HG03097 (cell line): Measurements from ENCODE around the gene CDYL.

Experiments
- ATAC-seq: cut with Tn5 transposase; IDR thresholded peaks from one replicate; pipeline ENCODE4 v1.9.1; 2021; ENCODE audit not compliant: unreplicated experiment, low FRiP score

Gene CDYL

DNA sequence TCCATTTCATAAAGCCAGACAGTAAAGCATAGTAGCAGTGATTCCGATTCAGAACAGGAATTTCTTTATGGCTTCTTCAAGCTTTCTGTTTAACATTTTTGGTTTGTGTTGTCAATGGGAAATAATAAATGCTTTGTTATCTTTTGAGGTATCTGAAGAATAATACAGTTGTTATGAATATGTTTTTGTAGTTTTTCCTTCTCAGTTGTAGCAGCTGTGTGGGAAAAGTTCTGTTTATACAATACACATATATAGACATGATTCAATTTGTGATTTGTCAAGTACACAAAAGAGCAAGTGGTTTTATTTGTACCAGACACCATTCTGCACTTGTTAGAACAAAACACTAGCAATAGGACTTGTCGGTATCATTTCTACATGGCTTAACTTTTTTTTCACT lies 96.6 kb downstream of the CDYL start:
- no peak for ATAC-seq

DNA sequence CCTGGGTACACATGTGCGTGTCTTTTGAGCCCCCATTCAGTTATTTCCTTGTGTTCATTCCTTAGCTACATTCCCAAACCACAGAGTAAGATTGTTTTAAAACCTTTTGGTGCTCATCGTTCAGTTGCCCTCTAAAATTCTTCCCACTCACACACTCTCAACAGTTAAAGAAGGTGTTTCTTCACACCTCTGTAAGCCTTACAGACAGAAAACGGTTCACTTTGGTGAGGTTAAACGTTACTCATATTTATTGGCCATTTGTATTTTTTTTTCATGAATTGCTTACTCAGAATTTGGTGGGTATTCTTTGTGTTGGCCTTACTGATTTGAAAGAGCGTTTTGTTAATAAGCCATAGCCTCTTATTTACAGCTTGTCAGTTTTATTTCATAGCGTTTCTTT lies 97.7 kb downstream of the CDYL start:
- no peak for ATAC-seq

DNA sequence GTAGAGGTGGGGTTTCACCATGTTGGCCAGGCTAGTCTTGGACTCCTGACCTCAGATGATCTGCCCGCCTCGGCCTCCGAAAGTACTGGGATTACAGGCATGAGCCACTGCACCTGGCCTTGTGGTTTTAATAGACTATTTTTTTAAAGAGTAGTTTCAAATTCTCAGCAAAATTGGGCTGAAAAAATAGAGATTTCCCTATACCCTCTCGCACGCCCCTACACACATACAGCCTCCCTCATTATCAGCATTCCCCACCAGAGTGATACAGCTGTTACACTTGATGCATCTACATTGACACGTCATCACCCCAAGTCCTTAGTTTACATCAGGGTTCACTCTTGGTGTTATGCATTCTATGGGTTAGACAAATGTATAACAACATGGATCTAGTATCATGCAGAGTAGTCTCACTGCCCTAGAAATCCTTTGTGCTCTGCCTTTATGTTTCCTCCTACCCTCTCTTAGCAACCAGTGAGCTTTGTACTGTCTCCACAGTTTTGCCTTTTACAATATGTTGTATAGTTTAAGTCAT lies 103.6 kb downstream of the CDYL start:
- ATAC-seq = peak; percentile 64

DNA sequence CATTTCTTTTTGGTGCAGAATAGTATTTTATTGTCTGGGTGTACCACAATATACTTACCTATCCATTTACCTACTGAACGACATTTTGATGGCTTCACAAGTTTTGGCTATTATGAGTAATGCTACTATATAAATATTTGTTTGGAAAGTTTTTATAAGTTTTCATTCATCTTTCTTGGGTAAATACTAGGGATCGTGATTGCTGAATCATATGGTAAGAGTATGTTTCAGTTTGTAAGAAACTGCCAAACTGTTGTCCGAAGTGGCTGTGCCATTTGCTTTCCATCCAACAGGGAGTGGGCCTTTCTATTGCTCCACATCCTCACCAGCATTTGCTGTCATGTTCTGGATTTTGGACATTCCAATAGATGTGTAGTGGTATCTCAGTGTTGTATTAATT lies 104.2 kb downstream of the CDYL start:
- no peak for ATAC-seq

DNA sequence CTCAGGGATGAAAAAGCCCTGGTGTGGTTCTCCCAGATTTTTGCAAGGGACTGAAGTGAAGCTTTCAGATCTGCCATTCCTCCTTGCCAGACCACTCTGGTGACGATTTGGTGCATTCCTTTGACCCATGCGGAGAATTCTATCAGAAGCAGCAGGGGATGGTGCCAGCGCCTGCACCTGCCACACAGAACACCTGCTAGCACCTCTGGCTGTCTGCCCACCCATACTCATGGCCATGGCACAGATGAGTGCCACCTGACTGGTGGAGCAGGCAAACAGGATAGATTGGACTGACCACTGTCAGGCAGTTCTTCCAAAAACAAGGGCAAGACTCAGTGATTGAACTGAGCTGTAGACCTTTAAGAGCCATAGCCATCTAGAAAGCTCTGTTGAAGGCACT lies 107.1 kb downstream of the CDYL start:
- no peak for ATAC-seq

DNA sequence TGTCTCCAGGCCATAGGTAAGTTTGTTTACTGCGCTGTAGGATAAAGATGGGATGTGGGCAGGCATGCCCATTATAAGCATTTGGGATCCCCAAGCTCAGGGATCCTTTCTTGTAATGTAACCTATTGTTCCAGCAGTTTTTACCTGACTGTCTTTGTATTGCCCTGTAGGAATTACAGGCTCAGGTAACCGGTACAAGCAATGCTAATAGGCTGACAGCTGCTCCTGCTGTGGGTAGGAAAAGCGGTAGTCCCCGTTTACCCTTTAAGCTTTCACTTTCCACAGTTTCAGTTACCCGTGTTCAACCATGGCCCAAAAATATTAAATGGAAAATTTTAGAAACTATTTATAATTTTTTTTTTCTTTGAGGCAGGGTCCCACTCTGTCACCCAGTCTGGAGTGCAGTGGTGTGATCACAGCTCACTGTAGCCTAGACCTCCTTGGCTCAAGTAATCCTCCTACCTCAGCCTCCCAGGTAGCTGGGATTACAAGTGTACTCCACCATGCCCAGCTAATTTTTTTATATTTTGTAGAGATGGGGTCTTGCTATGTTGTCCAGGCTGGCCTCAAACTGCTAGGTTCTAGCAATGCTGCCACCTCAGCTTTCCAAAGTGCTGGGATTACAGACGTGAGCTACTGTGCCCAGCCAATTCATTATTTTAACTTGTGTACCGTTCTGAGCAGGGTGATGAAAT lies 108.6 kb downstream of the CDYL start:
- no peak for ATAC-seq

DNA sequence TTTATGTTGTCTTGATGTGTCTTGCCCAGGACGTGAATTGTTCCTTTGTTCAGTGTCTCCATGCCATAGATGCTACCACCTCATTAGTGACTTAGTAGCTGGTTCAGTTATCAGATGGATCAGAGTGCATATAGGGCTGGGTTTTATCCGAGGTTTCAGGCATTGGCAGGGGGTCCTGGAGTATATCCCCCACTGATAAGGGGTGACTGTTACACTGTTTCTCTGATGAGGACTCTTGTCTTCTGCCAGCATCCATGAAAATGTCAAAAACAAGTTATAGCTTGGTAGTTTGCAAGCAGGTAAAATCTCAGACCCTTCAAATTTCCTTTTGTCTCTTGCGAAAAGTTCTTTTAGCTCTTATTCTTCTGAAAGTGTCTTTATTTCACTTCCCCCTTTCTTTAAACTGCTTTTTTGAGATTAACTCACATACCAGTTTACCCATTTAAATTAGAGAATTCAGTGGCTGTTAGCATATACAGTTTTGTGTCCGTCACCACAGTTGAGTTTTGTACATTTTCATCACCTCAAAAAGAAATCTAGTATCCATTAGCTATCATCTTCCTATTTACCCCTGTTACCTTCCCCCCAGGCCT lies 109.2 kb downstream of the CDYL start:
- no peak for ATAC-seq

DNA sequence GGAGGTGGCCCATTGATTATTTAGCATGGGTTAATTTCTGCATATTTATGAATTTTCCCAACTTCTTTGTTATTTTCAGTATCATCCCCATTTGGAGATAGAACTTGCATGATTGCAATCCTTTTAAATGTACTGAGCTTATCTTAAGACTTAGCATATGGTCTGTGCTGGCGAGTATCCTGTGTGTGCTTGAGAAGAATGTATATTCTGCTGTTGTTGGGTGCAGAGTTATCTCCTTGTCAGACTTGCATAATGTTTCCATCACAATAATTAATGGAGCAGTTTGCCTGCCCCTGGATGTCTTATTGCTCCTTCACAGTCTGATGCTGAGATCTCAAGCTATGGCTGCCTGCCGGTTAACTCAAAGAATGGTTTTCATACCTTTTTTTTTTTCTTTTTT lies 112.6 kb downstream of the CDYL start:
- ATAC-seq = no peak

DNA sequence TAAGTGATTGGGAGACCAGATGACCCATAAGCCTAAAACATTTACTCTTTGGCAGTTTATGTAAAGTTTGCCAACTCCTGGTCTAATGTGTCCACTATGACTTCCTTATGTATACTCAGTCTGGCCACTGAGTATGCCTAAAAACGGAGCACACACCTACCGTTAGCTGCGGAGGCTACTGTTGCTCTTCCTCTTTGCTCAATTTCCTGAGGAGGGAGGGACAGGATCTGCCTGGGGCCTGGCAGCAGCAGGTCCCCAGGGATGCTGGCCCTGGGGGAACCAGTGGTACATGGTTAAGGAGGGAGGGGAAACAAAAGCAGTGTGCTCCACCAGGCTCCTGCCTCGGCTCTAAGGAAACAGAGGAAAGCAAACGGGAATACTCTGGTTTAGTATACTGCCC lies 113.5 kb downstream of the CDYL start:
- ATAC-seq = no peak

DNA sequence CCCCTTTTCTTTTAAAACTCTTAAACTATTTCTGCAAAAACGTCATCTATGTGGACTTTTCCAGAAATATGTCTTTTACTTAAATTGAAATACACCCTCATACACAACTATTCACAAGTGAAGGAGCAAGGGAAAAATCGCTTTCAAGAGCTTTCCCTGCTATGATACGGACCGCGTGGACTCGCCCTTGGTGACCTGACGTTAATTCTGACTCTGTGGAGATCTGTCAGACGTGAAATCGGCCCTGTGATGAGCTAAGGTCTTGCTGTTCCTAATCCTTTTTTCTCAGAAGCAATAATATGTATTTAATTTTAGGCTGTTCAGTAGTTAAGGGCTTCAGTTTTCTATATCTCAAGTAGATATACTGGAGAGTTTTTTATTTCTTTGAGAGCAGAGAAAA lies 114.0 kb downstream of the CDYL start:
- no peak for ATAC-seq

DNA sequence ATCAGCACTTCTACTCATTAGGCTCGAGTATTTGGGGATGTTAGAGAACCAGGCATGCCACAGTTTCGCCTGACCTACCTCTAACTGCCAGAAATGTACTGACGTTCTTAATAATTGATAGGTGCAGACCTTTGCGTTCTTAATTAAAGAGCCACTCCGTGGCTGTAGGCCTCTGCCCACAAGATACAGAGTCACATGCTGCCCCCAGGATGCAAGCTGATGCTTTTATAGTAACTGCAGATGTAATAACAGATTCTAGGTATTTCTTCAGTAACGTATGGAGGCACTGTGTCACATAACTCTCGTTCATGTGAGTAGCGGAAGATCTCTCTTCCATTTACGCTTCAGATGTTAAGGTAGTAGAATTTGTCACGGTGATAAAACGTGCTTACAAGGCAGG lies 114.4 kb downstream of the CDYL start:
- no peak for ATAC-seq

DNA sequence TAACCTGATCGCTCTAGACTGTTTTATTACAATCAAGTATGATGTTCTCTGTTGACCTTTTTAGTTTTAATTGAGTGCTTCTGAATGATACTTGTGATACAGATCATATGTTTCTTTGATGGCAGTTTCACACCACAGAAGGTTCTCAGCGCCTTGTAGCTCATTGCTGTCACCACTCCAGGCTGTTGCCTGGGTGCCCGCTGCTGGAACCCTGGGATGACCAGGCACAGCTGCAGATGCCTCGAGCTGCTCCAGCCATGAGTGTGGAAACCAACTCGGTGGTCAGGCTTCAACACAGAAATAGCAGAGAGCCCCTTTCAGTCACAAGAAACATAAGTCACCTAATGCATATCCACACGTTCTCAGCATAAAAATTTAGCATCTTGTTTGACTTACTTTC lies 114.9 kb downstream of the CDYL start:
- ATAC-seq = no peak

DNA sequence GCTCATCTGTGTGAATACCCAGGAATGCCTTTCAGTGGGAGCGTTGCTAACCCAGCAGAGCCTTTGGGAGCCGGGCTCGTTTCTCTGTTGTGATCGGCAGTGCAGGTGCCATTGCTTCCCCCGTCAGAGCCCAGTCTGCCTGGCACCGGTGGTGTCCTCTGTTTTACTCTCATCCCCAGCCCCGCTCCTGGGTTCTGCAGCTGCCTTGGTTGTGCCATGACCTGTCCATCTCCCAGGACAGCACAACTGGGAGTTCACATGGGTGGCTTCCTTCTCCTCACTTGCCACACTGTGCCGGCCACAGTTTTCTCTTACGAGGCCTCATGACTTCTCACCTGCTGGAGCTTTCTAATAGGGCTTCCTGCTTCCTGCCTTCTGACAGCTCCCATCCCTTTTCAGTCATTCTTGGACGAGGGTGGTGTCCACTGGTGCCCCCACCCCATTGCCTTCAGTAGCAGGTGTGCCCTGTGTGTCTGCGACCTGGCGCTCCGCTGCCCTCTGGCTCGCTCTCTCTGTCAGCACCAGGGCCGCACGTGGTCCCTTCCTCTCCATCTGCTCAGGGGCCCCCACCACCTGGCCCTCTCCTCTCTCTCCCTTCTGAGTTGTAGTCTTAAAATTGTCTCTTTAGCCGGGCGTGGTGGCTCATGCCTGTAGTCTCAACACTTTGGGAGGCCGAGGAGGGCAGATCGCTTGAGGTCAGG lies 116.7 kb downstream of the CDYL start:
- no peak for ATAC-seq

DNA sequence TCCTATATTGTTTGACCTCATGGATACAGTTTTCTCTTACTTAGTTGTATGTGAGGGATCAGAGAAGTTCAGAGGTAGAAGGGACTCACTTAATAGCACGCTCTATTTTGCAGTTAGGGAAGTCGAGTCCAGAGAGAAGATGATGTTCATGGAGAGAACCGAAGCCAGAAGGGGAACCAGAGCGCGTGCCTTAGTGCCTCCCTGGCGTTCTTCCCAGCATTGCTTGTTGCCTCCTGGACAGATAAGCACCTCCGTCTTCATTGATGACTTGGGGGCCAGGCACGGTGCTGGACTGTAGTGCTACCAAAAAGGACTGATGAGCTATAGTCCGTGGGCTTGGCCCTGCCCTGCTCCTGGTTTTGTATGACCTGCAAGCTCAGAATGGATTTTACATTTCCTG lies 117.8 kb downstream of the CDYL start:
- no peak for ATAC-seq

DNA sequence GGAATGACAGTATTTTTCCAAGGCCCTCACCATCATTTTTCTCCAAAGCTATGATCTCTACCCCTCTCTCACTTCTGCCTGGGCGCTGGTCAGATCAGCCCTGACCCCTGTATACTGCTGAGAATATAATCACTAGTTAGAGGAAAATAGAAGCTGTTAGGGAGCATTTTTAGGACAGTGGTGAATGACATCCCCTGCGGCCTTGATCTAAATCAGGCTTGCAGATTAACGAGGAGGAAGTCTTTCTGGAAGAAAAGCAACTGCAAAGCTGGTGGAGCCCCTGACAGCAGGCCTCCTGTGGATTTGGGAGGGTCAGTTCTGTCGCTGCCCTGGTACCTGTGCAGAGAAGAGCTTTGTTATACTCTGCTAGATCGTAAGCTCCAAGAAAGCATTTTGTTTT lies 119.8 kb downstream of the CDYL start:
- ATAC-seq = no peak

DNA sequence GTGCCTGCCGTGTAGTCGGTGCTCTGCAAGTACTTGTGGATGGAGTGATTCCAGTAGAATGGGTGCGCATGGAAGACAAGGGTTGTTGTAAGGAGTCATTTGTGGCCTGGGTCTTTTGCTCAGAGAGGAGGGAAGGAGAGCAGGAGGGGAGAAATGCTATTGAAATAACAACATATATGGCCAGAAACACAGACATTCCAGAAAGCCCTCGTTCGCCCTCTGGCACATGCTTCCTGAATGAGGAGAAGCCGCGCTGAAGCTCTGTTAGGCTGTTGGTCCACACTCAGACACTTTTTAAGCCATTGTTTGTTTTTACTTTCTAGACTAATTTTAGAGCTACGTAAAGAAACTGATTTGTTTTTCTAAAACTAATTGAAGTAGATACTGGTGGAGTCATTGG lies 120.2 kb downstream of the CDYL start:
- ATAC-seq = no peak

DNA sequence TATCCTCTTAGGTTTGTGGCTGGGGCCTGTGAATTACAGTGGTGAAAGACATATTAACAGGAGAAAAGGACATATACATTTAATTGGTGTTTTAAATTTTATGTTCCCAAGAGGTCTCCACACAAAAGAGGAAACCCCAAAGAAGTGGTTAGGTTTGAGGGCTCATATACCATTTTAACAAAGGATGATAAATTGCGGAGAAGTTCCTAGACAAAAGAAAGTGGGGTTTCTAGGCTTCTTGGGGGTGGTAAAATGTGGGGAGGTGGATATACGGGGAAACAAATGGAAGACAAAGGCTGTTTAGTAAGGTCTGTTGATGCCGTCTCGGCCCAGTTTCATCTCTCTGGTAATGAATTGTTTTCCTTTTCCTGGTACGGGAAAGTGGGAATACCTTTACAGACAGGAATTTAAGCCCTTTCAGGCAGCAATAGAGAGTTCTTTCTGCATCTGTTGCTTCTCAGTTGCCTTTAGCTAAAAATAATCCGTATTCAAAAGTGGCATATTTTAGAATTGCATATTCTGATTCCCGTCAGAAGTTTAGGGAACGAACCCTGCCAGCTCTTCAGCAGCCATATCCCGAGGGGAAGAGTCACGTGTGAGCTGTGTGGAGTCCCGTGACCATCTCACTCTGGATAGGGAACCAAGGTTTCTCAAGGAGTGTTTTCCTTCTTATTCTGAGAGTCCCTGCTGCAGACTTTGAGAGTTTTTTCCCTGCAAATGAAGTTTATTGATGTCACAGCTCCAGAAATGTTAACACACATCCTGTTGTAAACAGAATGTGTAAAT lies 123.2 kb downstream of the CDYL start:
- no peak for ATAC-seq

DNA sequence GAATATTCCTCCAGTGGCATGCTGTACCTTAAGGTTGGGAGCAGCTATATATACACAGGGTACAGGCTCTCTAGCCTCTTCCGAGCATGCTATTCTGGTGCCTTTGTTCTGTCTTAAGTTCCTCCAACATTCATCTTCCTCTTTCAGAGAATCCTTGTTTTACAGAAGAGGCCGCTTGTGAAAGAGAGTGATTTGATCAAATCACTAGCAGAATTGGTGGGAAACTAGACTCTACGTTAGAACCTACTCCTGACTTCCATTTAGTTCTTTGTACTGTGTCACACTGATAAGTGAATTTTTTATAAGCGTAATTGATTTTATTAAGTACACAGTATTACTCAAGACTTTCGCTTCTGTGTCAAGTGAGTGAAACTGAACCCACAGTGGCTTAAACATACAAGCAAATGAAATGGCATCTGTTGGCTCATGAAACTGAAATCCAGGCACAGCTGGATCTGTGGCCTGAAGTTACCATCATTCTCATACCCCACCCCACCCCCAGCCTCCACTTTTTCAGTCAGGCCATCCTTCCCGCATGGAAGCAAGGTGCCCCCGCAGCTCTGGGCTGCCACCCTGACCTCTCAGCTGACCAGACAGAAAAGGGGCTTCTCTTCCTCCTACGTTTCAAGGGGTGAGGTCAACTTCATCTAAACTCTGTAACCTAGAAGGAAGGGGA lies 125.3 kb downstream of the CDYL start:
- ATAC-seq = peak; percentile 72

DNA sequence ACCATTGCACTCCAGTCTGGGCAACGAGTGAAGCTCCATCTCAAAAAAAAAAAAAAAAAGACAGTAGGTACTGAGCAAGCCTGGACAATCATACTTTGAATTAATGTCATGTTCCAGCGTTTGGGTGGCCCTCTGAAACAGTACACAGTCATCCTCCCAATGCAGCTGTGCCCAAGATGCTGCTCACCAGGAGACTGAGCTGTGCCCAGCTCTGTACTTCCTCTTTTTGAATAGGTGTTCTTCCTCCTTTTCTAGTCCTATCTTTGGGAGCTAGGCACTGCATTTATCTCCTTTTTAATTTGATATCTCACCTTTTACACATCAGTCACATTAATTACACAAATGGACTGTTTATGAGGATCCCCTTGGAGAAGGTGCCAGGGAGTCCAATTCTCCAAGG lies 126.2 kb downstream of the CDYL start:
- no peak for ATAC-seq

DNA sequence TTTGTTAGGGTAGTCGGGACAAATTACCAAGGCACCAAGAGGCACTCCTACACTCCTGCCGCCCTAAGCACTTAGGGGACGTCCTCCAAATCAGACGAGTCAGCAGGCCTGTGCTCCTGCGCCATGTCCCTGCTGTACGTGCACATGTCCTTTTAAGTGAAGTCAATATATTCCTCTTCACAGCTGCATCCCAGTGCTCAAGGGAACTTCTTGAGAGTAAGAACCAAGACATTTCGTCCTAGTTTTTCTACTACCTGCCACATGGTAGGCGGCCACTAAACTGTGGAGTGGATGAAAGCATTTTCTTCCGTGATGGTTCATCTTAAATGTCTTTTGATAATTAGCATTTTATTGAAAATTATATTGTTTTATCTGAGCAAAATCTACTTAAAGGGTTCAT lies 126.9 kb downstream of the CDYL start:
- no peak for ATAC-seq
